GM23248 (cell line): ENCODE data around the gene SLC29A3. TPM values are rescaled to one million over a fixed set of nuclear protein-coding genes. Genes with fewer than 3 reads are reported as not detected.
"Not testable (repeated sequence)": the region's sequence is repeated elsewhere in the genome, so short reads cannot be mapped to it uniquely, and the experiment has no call there.

Experiments
- DNase-seq: peaks from one replicate; pipeline ENCODE4 v3.0.0-alpha.2; 2015
- H2AFZ ChIP-seq: fragments of 200-600 bp; sonication (generic); 2 replicates; pipeline ENCODE4 v1.6.1; 2016; ENCODE audit warnings: antibody characterized with exemption
- H3F3A ChIP-seq: fragments of 200-600 bp; sonication (generic); 2 replicates; pipeline ENCODE4 v1.6.1; 2016; ENCODE audit warnings: mild to moderate bottlenecking, antibody characterized with exemption, mixed run types; ENCODE audit not compliant: insufficient read depth
- H3K27ac ChIP-seq: fragments of 200-600 bp; sonication (generic); 2 replicates; pipeline ENCODE4 v1.5.1; 2016; ENCODE audit warnings: mild to moderate bottlenecking
- H3K27me3 ChIP-seq: fragments of 200-600 bp; sonication (generic); replicated peaks from 2 replicates; pipeline ENCODE4 v1.6.1; 2016; ENCODE audit warnings: mild to moderate bottlenecking; ENCODE audit not compliant: insufficient read depth
- H3K36me3 ChIP-seq: fragments of 200-600 bp; sonication (generic); 2 replicates; pipeline ENCODE4 v1.6.1; 2016; ENCODE audit warnings: low read depth, mild to moderate bottlenecking
- H3K4me1 ChIP-seq: fragments of 200-600 bp; sonication (generic); 2 replicates; pipeline ENCODE4 v1.6.1; 2016; ENCODE audit warnings: mild to moderate bottlenecking; ENCODE audit not compliant: insufficient read depth
- H3K4me2 ChIP-seq: fragments of 200-600 bp; sonication (generic); one replicate; pipeline ENCODE4 v1.6.1; 2016; ENCODE audit warnings: mild to moderate bottlenecking; ENCODE audit not compliant: unreplicated experiment
- H3K4me3 ChIP-seq: fragments of 200-600 bp; sonication (generic); 2 replicates; pipeline ENCODE4 v1.5.1; 2016; ENCODE audit warnings: mild to moderate bottlenecking
- H3K79me2 ChIP-seq: fragments of 200-600 bp; sonication (generic); 2 replicates; pipeline ENCODE4 v1.6.1; 2016; ENCODE audit warnings: mild to moderate bottlenecking; ENCODE audit not compliant: insufficient read depth
- H3K9ac ChIP-seq: fragments of 200-600 bp; sonication (generic); 2 replicates; pipeline ENCODE4 v1.6.1; 2016; ENCODE audit warnings: mild to moderate bottlenecking
- H3K9me2 ChIP-seq: fragments of 200-600 bp; sonication (generic); 2 replicates; pipeline ENCODE4 v1.6.1; 2016; ENCODE audit warnings: mixed run types, mild to moderate bottlenecking, moderate library complexity; ENCODE audit not compliant: insufficient read depth
- H3K9me3 ChIP-seq: fragments of 200-600 bp; sonication (generic); one replicate; pipeline ENCODE4 v1.6.1; 2017; ENCODE audit warnings: low read depth
- H4K20me1 ChIP-seq: fragments of 200-600 bp; sonication (generic); 2 replicates; pipeline ENCODE4 v1.6.0; 2016; ENCODE audit not compliant: insufficient read depth
- EZH2 ChIP-seq: fragments of 200-600 bp; sonication (generic); IDR thresholded peaks from 2 replicates; pipeline ENCODE4 v1.6.1; 2018; ENCODE audit warnings: antibody characterized with exemption, mild to moderate bottlenecking; ENCODE audit not compliant: insufficient read depth, poor library complexity, severe bottlenecking
- EZH2phosphoT487 ChIP-seq: fragments of 200-600 bp; sonication (generic); IDR thresholded peaks from 2 replicates; pipeline ENCODE4 v1.6.1; 2018; ENCODE audit warnings: antibody characterized with exemption, moderate library complexity, mild to moderate bottlenecking, low read depth; ENCODE audit not compliant: insufficient read depth
- WGBS, 2 experiments: methylation state at CpG; one replicate each; pipeline ENCODE4 v1.1.6; 2015 to 2017; ENCODE audit warnings: low lambda C conversion rate in 2 of 2, low coverage in 1 of 2; ENCODE audit errors: missing lambda C conversion rate in 2 of 2; 5-methylcytosine and 5-hydroxymethylcytosine counted together
- in situ Hi-C: fragments of 300-500 bp; cut with MboI; formaldehyde crosslinking; loops from 2 replicates; pipeline ENCODE4 v1.15.0; 2020
- polyA plus RNA-seq: library from polyadenylated mRNA; unstranded; fragments of >200 nt; fragmentation: Nextera tagmentation; extraction: Ambion mirVana; gene quantifications from 2 replicates; pipeline ENCODE4 v1.2.1, GENCODE V29; 2016
- total RNA-seq: library from RNA; depleted of rRNA; stranded (reverse); fragments of >200 nt; shearing (Covaris generic); gene quantifications from 2 replicates; pipeline ENCODE4 v1.2.3, GENCODE V29; 2014

The SLC29A3 gene
- total and polyA plus RNA-seq, 2 experiments from 2014 or later = 1.9 to 7.3 TPM

GRCh38 chr10:71271662-71272055 is 47.4 kb upstream of the SLC29A3 start:
- H3K27me3 ChIP-seq = no peaks in the 10 kb centered on the region
- H3K9me3 ChIP-seq = no peaks in the 10 kb centered on the region
- no peaks in the 10 kb centered on the region for H3K9me2 ChIP-seq
- no peak overlapping the region for H3K4me2 ChIP-seq
- in situ Hi-C loops = no loop called here
- 83 to 86% methylated on average over 12 to 14 of the region's 14 CpGs for WGBS, 2 experiments
- no peaks in the 10 kb centered on the region for H3K79me2 ChIP-seq
- H2AFZ ChIP-seq = no peak overlapping the region
- H4K20me1 ChIP-seq = no peaks in the 10 kb centered on the region
- H3F3A ChIP-seq = peaks cover 28% of the 10 kb centered on the region; the same call in 1 of the 2 replicates
- H3K9ac ChIP-seq = no peak overlapping the region
- no peak overlapping the region for H3K4me3 ChIP-seq
- H3K4me1 ChIP-seq = peaks cover 32% of the 10 kb centered on the region
- no peak overlapping the region for H3K27ac ChIP-seq
- no peaks in the 10 kb centered on the region for H3K36me3 ChIP-seq
- no peak for DNase-seq
- TF ChIP-seq EZH2phosphoT487 (no peak), EZH2 (no peak)

DNA sequence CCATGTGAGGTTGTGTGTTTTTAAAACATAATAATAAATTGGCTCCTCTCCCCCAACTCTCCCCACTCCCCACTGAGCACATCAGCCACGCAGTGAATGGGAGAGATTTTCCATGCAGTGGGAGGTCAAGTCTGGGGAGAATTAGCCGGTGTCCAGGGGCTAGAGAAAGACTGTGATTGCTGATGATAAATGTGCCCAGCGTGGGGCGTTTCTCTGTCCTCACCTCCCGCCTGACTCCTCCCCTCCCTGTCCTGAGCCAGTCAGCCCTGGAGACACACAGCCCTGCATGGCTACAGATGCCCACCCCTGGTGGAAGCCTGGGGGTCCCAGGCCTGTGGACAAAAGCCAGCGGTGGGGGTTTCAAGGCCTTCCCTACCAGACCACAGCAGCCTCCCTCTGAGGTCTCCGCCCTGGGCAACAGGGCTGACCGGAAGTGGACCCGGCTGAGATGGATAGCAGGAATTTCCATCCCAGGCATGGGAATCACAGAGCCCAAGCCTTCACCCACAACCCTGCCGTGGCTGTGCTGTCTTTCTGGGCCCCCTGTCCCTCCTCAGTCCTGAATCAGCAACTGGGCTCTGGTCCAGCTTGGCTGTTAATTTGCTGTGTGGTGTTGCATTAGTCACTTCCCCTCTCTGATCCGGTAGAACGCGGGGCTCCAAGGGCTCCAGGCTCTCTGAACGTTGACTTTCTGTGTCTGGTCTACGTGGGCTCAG is 46.8 kb upstream of the SLC29A3 start:
- Histone ChIP-seq H3K4me3 (no peak overlapping the region), H3K27ac (no peak overlapping the region), H3K9me2 (no peaks in the 10 kb centered on the region), H3K9me3 (no peaks in the 10 kb centered on the region), H2AFZ (no peak overlapping the region), H3F3A (peaks cover 23% of the 10 kb centered on the region; the same call in 1 of the 2 replicates), H3K27me3 (no peaks in the 10 kb centered on the region), H3K36me3 (no peaks in the 10 kb centered on the region), H4K20me1 (no peaks in the 10 kb centered on the region), H3K79me2 (no peaks in the 10 kb centered on the region), H3K4me1 (peaks cover 32% of the 10 kb centered on the region), H3K4me2 (no peak overlapping the region), H3K9ac (no peak overlapping the region)
- in situ Hi-C loops = no loop called here
- DNase-seq = peak; percentile 81
- 34 to 36% methylated on average over 15 of the region's 15 CpGs for WGBS, 2 experiments
- TF ChIP-seq EZH2phosphoT487 = no peak
- TF ChIP-seq EZH2 = no peak

DNA sequence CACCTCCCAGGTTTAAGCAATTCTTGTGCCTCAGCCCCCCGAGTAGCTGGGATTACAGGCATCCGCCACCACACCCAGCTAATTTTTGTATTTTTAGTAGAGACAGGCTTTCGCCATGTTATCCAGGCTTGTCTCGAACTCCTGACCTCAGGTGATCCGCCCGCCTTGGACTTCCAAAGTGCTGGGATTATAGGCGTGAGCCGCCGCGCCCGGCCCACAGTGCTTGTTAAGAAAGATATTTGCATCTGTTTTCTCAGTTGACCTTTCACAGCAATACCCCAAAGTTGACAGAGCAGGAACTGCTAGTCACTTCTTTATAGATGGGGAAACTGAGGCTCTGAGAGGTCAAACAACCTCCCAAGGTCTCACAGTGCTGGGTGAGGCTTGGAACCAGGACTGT is 46.1 kb upstream of the SLC29A3 start:
- H4K20me1 ChIP-seq, H3K4me2 ChIP-seq, H3K9me3 ChIP-seq, H3K9ac ChIP-seq, H3K27me3 ChIP-seq, in situ Hi-C loops, DNase-seq, H3K9me2 ChIP-seq, H2AFZ ChIP-seq, H3K36me3 ChIP-seq, H3K27ac ChIP-seq, H3K4me3 ChIP-seq, H3K79me2 ChIP-seq: not testable (repeated sequence)
- H3F3A ChIP-seq = peaks cover 19% of the 10 kb centered on the region; the same call in 1 of the 2 replicates
- WGBS, 2 experiments = 92 to 95% methylated on average over 11 of the region's 11 CpGs
- peaks cover 32% of the 10 kb centered on the region for H3K4me1 ChIP-seq

DNA sequence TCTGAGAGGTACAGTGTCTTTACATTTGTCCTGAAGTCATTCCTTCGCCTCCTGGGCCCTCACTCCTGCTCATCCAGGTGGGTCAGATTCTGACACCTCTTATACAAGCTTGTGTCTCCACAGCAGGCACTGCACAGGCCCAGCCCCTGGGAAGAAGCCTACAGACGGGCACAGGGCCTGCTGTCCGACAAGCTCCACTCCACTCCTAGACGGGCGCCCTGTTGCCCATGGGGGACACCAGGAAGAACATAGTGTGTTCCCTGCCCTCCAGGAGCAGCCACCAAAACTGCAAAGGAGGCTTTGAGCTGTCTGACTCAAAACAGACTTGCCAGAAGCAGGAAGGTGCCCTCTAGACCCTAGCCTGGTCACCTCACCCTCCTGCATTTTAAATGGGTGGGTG is 45.6 kb upstream of the SLC29A3 start:
- no peak for DNase-seq
- no peak overlapping the region for H3K9ac ChIP-seq
- H3F3A ChIP-seq = peaks cover 15% of the 10 kb centered on the region; the same call in 1 of the 2 replicates
- H3K4me2 ChIP-seq = no peak overlapping the region
- peaks cover 32% of the 10 kb centered on the region for H3K4me1 ChIP-seq
- no peaks in the 10 kb centered on the region for H3K9me3 ChIP-seq
- H3K4me3 ChIP-seq = no peak overlapping the region
- no peaks in the 10 kb centered on the region for H3K79me2 ChIP-seq
- no peak overlapping the region for H2AFZ ChIP-seq
- H3K9me2 ChIP-seq = no peaks in the 10 kb centered on the region
- no peak overlapping the region for H3K27ac ChIP-seq
- TF ChIP-seq EZH2phosphoT487 = no peak
- no peak for TF ChIP-seq EZH2
- in situ Hi-C loops = no loop called here
- H3K36me3 ChIP-seq = no peaks in the 10 kb centered on the region
- no peaks in the 10 kb centered on the region for H4K20me1 ChIP-seq
- no peaks in the 10 kb centered on the region for H3K27me3 ChIP-seq
- 91 to 92% methylated on average over 5 of the region's 5 CpGs for WGBS, 2 experiments
